ENCODE results near the gene EFNA2.

- TF ChIP-seq CTCF (conservative IDR thresholded peaks at IDR 0.05; ENCODE audit: low read depth, low read length) (no peak), BHLHE40 (IDR thresholded peaks at IDR 0.05; ENCODE audit: low read depth, low read length) (no peak), POLR2A (IDR thresholded peaks at IDR 0.05; ENCODE audit: low read depth, low read length) (peak; percentile 98), USF2 (IDR thresholded peaks at IDR 0.05; ENCODE audit: low read depth, low read length) (peak; percentile 92), RAD21 (IDR thresholded peaks at IDR 0.05; ENCODE audit: low read length) (no peak)
Measured at GRCh38 chr19:1269478-1270212, 16.0 kb upstream of the EFNA2 start.

Data from IMR-90 (cell line).